ENCODE results near the gene GRPEL1.

- TF ChIP-seq EZH2phosphoT487 (IDR thresholded peaks at IDR 0.05; ENCODE audit: low read depth, severe bottlenecking, unreplicated experiment) (no peak), CTCF (IDR thresholded peaks at IDR 0.05; ENCODE audit: poor library complexity) (no peak)
Measured at GRCh38 chr4:7067126-7067451, 775 bp downstream of the GRPEL1 start.

Measured in hepatocyte (in vitro differentiated cells).